Osteocyte (in vitro differentiated cells): ENCODE data around the gene C2CD2. TPM values are rescaled to one million over a fixed set of nuclear protein-coding genes. Genes with fewer than 3 reads are reported as not detected.

Experiments
- DNase-seq: peaks from one replicate; pipeline ENCODE4 v3.0.0; 2021; ENCODE audit warnings: mixed read lengths; ENCODE audit not compliant: unreplicated experiment; ENCODE audit errors: extremely low spot score
- H3K27ac Mint-ChIP-seq: one replicate; pipeline ENCODE4 v1.8.0; 2021; ENCODE audit warnings: mild to moderate bottlenecking, mixed read lengths; ENCODE audit not compliant: unreplicated experiment
- H3K27me3 Mint-ChIP-seq: one replicate; pipeline ENCODE4 v1.8.0; 2021; ENCODE audit warnings: mixed read lengths; ENCODE audit not compliant: unreplicated experiment
- H3K36me3 Mint-ChIP-seq: one replicate; pipeline ENCODE4 v1.8.0; 2021; ENCODE audit warnings: mixed read lengths; ENCODE audit not compliant: unreplicated experiment
- H3K4me1 Mint-ChIP-seq: one replicate; pipeline ENCODE4 v1.8.0; 2021; ENCODE audit warnings: mixed read lengths; ENCODE audit not compliant: unreplicated experiment
- H3K4me3 Mint-ChIP-seq: one replicate; pipeline ENCODE4 v1.8.0; 2021; ENCODE audit warnings: mild to moderate bottlenecking, moderate library complexity, mixed read lengths; ENCODE audit not compliant: unreplicated experiment
- H3K9me3 Mint-ChIP-seq: one replicate; pipeline ENCODE4 v1.8.0; 2021; ENCODE audit warnings: mixed read lengths; ENCODE audit not compliant: unreplicated experiment
- total RNA-seq: library from RNA; stranded (reverse); gene quantifications from 2 replicates; pipeline ENCODE4 v1.2.1, GENCODE V29; 2021
- TF ChIP-seq, protein P1 (sequence below): fragments of 200-600 bp; sonication (generic); IDR thresholded peaks from 2 replicates; pipeline ENCODE4 v1.5.0; 2021; ENCODE audit warnings: antibody characterized with exemption, mild to moderate bottlenecking, moderate library complexity

Gene C2CD2
- total RNA-seq, 1 donor from 2014 or later, result 19.4 TPM

GRCh38 chr21:41972511-41973205 lies 18.8 kb upstream of the C2CD2 start:
- peak; percentile 67 for DNase-seq
- TF ChIP-seq, protein P1, sequence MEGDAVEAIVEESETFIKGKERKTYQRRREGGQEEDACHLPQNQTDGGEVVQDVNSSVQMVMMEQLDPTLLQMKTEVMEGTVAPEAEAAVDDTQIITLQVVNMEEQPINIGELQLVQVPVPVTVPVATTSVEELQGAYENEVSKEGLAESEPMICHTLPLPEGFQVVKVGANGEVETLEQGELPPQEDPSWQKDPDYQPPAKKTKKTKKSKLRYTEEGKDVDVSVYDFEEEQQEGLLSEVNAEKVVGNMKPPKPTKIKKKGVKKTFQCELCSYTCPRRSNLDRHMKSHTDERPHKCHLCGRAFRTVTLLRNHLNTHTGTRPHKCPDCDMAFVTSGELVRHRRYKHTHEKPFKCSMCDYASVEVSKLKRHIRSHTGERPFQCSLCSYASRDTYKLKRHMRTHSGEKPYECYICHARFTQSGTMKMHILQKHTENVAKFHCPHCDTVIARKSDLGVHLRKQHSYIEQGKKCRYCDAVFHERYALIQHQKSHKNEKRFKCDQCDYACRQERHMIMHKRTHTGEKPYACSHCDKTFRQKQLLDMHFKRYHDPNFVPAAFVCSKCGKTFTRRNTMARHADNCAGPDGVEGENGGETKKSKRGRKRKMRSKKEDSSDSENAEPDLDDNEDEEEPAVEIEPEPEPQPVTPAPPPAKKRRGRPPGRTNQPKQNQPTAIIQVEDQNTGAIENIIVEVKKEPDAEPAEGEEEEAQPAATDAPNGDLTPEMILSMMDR, result no peak
- Mint-ChIP-seq H3K27me3 (no peaks in the 10 kb centered on the region), H3K27ac (no peak overlapping the region), H3K9me3 (no peaks in the 10 kb centered on the region), H3K36me3 (no peaks in the 10 kb centered on the region), H3K4me3 (no peak overlapping the region), H3K4me1 (peaks cover 5% of the 10 kb centered on the region)

- TF ChIP-seq, protein P1, result no peak
- Mint-ChIP-seq H3K9me3 (no peaks in the 10 kb centered on the region), H3K4me3 (no peak overlapping the region), H3K36me3 (no peaks in the 10 kb centered on the region), H3K27ac (no peak overlapping the region), H3K27me3 (no peaks in the 10 kb centered on the region), H3K4me1 (peaks cover 5% of the 10 kb centered on the region)
- no peak for DNase-seq
These were observed 18.1 kb upstream of the C2CD2 start for GRCh38 chr21:41971891-41972290.

GRCh38 chr21:41970751-41971653 lies 17.2 kb upstream of the C2CD2 start:
- Mint-ChIP-seq H3K27ac (no peak overlapping the region), H3K4me3 (no peak overlapping the region), H3K36me3 (no peaks in the 10 kb centered on the region), H3K4me1 (peaks cover 7% of the 10 kb centered on the region), H3K9me3 (no peaks in the 10 kb centered on the region), H3K27me3 (no peaks in the 10 kb centered on the region)
- TF ChIP-seq, protein P1, result no peak
- peak; percentile 40 for DNase-seq

DNA sequence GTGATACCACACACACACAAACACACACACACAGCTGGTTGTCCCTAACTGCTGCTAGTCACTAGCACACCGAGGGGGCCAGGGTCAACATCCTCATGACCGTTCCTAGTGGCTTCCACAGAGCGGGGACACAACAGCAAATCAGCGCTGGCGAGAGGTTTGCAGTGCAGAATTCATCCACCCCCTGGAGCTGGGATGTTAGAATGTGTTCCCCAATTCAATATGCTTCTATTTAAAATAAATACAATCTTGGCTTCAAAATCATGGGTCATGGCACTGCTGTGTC lies 16.2 kb upstream of the C2CD2 start:
- H3K4me1 Mint-ChIP-seq, result peaks cover 8% of the 10 kb centered on the region
- no peak for DNase-seq
- no peak overlapping the region for H3K27ac Mint-ChIP-seq
- no peaks in the 10 kb centered on the region for H3K27me3 Mint-ChIP-seq
- no peaks in the 10 kb centered on the region for H3K36me3 Mint-ChIP-seq
- H3K9me3 Mint-ChIP-seq, result no peaks in the 10 kb centered on the region
- H3K4me3 Mint-ChIP-seq, result no peak overlapping the region
- TF ChIP-seq, protein P1, result no peak

DNA sequence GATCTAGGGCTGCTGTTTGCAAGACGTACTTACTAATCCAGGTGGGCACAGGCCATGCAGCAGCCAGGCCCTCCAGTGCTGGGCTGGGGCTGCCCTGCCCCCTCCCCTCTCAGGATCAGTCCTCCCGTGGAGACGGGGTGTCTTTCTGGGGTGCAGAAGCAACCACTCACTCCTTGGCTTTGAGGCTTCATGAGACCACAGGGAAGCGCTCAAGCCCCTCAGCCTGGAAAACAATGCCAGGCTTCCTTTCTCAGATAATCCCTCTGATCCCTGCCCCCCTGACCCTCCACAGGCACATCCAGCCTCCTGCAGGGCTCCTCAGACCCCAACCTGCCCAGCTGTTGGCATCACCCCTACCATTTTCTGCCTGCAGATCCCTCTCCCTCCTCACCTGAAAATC lies 13.9 kb upstream of the C2CD2 start:
- Mint-ChIP-seq H3K36me3 (no peaks in the 10 kb centered on the region), H3K4me3 (no peak overlapping the region), H3K4me1 (peaks cover 7% of the 10 kb centered on the region), H3K27me3 (no peaks in the 10 kb centered on the region), H3K9me3 (no peaks in the 10 kb centered on the region), H3K27ac (no peak overlapping the region)
- TF ChIP-seq, protein P1, result no peak
- DNase-seq, result peak; percentile 71
